IPS-15b (cell line): ENCODE data around the gene CLDN1.
"Not testable (repeated sequence)": the region's sequence is repeated elsewhere in the genome, so short reads cannot be mapped to it uniquely, and the experiment has no call there.

Experiments used
- H3K27me3 ChIP-seq: one replicate; pipeline ENCODE4 v1.6.1; 2013; ENCODE audit warnings: low read length; ENCODE audit not compliant: control insufficient read depth, insufficient read depth
- H3K36me3 ChIP-seq: one replicate; pipeline ENCODE4 v1.6.1; 2013; ENCODE audit warnings: low read length; ENCODE audit not compliant: control insufficient read depth, insufficient read depth
- H3K4me1 ChIP-seq: one replicate; pipeline ENCODE4 v1.6.1; 2013; ENCODE audit warnings: mild to moderate bottlenecking, low read length; ENCODE audit not compliant: control insufficient read depth, insufficient read depth
- H3K4me3 ChIP-seq: one replicate; pipeline ENCODE4 v1.5.1; 2013; ENCODE audit warnings: low read depth, low read length
- H3K9ac ChIP-seq: one replicate; pipeline ENCODE4 v1.6.1; 2013; ENCODE audit warnings: low read depth, mild to moderate bottlenecking, low read length
- H3K9me3 ChIP-seq: one replicate; pipeline ENCODE4 v1.6.1; 2013; ENCODE audit warnings: mild to moderate bottlenecking, low read length; ENCODE audit not compliant: control insufficient read depth, insufficient read depth

The CLDN1 gene

GRCh38 chr3:190286014-190286413, 36.2 kb downstream of the CLDN1 start:
- Histone ChIP-seq H3K4me1 (no peaks in the 10 kb centered on the region), H3K4me3 (no peak overlapping the region), H3K9ac (no peak overlapping the region), H3K9me3 (no peaks in the 10 kb centered on the region), H3K27me3 (no peaks in the 10 kb centered on the region), H3K36me3 (no peaks in the 10 kb centered on the region)

- Histone ChIP-seq H3K27me3 (no peaks in the 10 kb centered on the region), H3K4me3 (no peak overlapping the region), H3K36me3 (no peaks in the 10 kb centered on the region), H3K9ac (no peak overlapping the region), H3K9me3 (no peaks in the 10 kb centered on the region), H3K4me1 (no peaks in the 10 kb centered on the region)
These were observed 40.8 kb downstream of the CLDN1 start for GRCh38 chr3:190281308-190282051.

- no peaks in the 10 kb centered on the region for H3K4me1 ChIP-seq
- no peak overlapping the region for H3K4me3 ChIP-seq
- no peaks in the 10 kb centered on the region for H3K9me3 ChIP-seq
These were observed 42.6 kb downstream of the CLDN1 start for GRCh38 chr3:190279690-190280089.

GRCh38 chr3:190272747-190273146, 49.5 kb downstream of the CLDN1 start:
- no peaks in the 10 kb centered on the region for H3K27me3 ChIP-seq
- no peak overlapping the region for H3K9ac ChIP-seq
- no peaks in the 10 kb centered on the region for H3K36me3 ChIP-seq
- H3K9me3 ChIP-seq: no peaks in the 10 kb centered on the region
- no peak overlapping the region for H3K4me3 ChIP-seq
- no peaks in the 10 kb centered on the region for H3K4me1 ChIP-seq

More at GRCh38 chr3:190279690-190280089, 42.6 kb downstream of the CLDN1 start:
- Histone ChIP-seq H3K36me3 (no peaks in the 10 kb centered on the region), H3K27me3 (no peaks in the 10 kb centered on the region), H3K9ac (no peak overlapping the region)

GRCh38 chr3:190269101-190269500, 53.1 kb downstream of the CLDN1 start:
- H3K9ac ChIP-seq: no peak overlapping the region
- H3K4me3 ChIP-seq: no peak overlapping the region

GRCh38 chr3:190267464-190267863, 54.8 kb downstream of the CLDN1 start:
- H3K4me1 ChIP-seq, H3K4me3 ChIP-seq, H3K27me3 ChIP-seq, H3K36me3 ChIP-seq, H3K9ac ChIP-seq, H3K9me3 ChIP-seq: not testable (repeated sequence)

More at GRCh38 chr3:190269101-190269500, 53.1 kb downstream of the CLDN1 start:
- no peaks in the 10 kb centered on the region for H3K4me1 ChIP-seq
- no peaks in the 10 kb centered on the region for H3K9me3 ChIP-seq
- H3K36me3 ChIP-seq: no peaks in the 10 kb centered on the region
- H3K27me3 ChIP-seq: no peaks in the 10 kb centered on the region

GRCh38 chr3:190266913-190267290, 55.3 kb downstream of the CLDN1 start:
- Histone ChIP-seq H3K27me3 (no peaks in the 10 kb centered on the region), H3K4me1 (no peaks in the 10 kb centered on the region), H3K36me3 (no peaks in the 10 kb centered on the region), H3K4me3 (no peak overlapping the region), H3K9me3 (no peaks in the 10 kb centered on the region), H3K9ac (no peak overlapping the region)

GRCh38 chr3:190266265-190266912, 55.9 kb downstream of the CLDN1 start:
- Histone ChIP-seq H3K27me3 (no peaks in the 10 kb centered on the region), H3K9me3 (no peaks in the 10 kb centered on the region), H3K4me1 (no peaks in the 10 kb centered on the region), H3K4me3 (no peak overlapping the region), H3K36me3 (no peaks in the 10 kb centered on the region), H3K9ac (no peak overlapping the region)

GRCh38 chr3:190265796-190266195, 56.5 kb downstream of the CLDN1 start:
- Histone ChIP-seq H3K9me3 (no peaks in the 10 kb centered on the region), H3K36me3 (no peaks in the 10 kb centered on the region), H3K4me1 (no peaks in the 10 kb centered on the region), H3K4me3 (no peak overlapping the region), H3K9ac (no peak overlapping the region), H3K27me3 (no peaks in the 10 kb centered on the region)

- no peak overlapping the region for H3K4me3 ChIP-seq
- no peaks in the 10 kb centered on the region for H3K4me1 ChIP-seq
- H3K9me3 ChIP-seq: no peaks in the 10 kb centered on the region
- no peaks in the 10 kb centered on the region for H3K27me3 ChIP-seq
- H3K9ac ChIP-seq: no peak overlapping the region
- H3K36me3 ChIP-seq: no peaks in the 10 kb centered on the region
These were observed 57.1 kb downstream of the CLDN1 start for GRCh38 chr3:190265126-190265525.

- H3K4me3 ChIP-seq: no peak overlapping the region
- H3K4me1 ChIP-seq: peaks cover 8% of the 10 kb centered on the region
- H3K9me3 ChIP-seq: no peaks in the 10 kb centered on the region
- H3K9ac ChIP-seq: no peak overlapping the region
- no peaks in the 10 kb centered on the region for H3K36me3 ChIP-seq
- no peaks in the 10 kb centered on the region for H3K27me3 ChIP-seq
These were observed 60.5 kb downstream of the CLDN1 start for GRCh38 chr3:190261740-190262139.

- no peak overlapping the region for H3K9ac ChIP-seq
- H3K27me3 ChIP-seq: no peaks in the 10 kb centered on the region
- peaks cover 8% of the 10 kb centered on the region for H3K4me1 ChIP-seq
- no peaks in the 10 kb centered on the region for H3K9me3 ChIP-seq
- no peaks in the 10 kb centered on the region for H3K36me3 ChIP-seq
- no peak overlapping the region for H3K4me3 ChIP-seq
These were observed 61.2 kb downstream of the CLDN1 start for GRCh38 chr3:190261015-190261414.
